Measurements from ENCODE around the gene CFAP61. TPM values are rescaled to one million over a fixed set of nuclear protein-coding genes. Genes with fewer than 3 reads are reported as not detected.

The CFAP61 gene
- total and polyA plus RNA-seq, 9 of the 15 experiments (the other 6 are each of a cell fraction or from before 2014, with no cell fraction given) = 0.11 TPM; not detected in 8

GRCh38 chr20:20331817-20332216, 279.5 kb downstream of the CFAP61 start:
- no peak overlapping the region for H3K4me3 ChIP-seq
- H3K4me1 ChIP-seq (replicated peaks in 1 of 2; ENCODE audit: control insufficient read depth in 2 of 2, insufficient read depth in 2 of 2, low read length in 2 of 2) = no peaks in the 10 kb centered on the region
- no TSS peak for BruUV-seq (replicated peaks)
- DNase-seq (ENCODE audit: extremely low read depth in 1 of 4, low spot score in 3 of 4) = no peak
- ChIA-PET CTCF (ENCODE audit: low intra/inter-chr PET ratio) (no interaction called here), POLR2A (interaction anchor here (0.6 kb wide), 1 partner anchor 9 kb away, joined by 3 read pairs; no protein-coding TSS in a partner anchor)
- H3K9ac ChIP-seq (ENCODE audit: insufficient read depth in 1 of 2, low read depth in 2 of 2, low read length in 2 of 2) = no peak overlapping the region
- intact Hi-C loops (cut with micrococcal nuclease) = no loop called here
- no peak overlapping the region for H2AFZ ChIP-seq (ENCODE audit: low read depth, low read length)
- no peak for ATAC-seq
- WGBS (ENCODE audit: insufficient coverage, low coverage, missing lambda C conversion rate) = 0% methylated on average over 1 of the region's 2 CpGs
- H3K36me3 ChIP-seq (ENCODE audit: control insufficient read depth, insufficient read depth, low read length) = no peaks in the 10 kb centered on the region
- no peaks in the 10 kb centered on the region for H4K20me1 ChIP-seq (replicated peaks; ENCODE audit: control insufficient read depth, insufficient read depth, low read length)
- in situ Hi-C loops (cut with MboI) = no loop called here
- no peak overlapping the region for H3K27ac ChIP-seq (ENCODE audit: extremely low read depth, low read depth, low read length)
- no peaks in the 10 kb centered on the region for H3K9me1 ChIP-seq (ENCODE audit: control insufficient read depth, insufficient read depth, low read length)
- H3K9me3 ChIP-seq (replicated peaks; ENCODE audit: control insufficient read depth, insufficient read depth, low read depth, low read length) = no peaks in the 10 kb centered on the region
- H3K27me3 ChIP-seq (ENCODE audit: control insufficient read depth in 2 of 2, insufficient read depth in 2 of 2, low read length in 2 of 2) = peaks cover 0 to 7% of the 10 kb centered on the region in 2 experiments; a peak in 1 of 5 replicates
- no peaks in the 10 kb centered on the region for H3K79me2 ChIP-seq (ENCODE audit: control insufficient read depth, insufficient read depth, low read length)
- no peak for FAIRE-seq
- no peak overlapping the region for H3K4me2 ChIP-seq (ENCODE audit: insufficient read depth, low read length)
- TF ChIP-seq STAT5B (CRISPR knock-in tag; IDR thresholded peaks at IDR 0.05) (no peak), SRSF9 (IDR thresholded peaks at IDR 0.05; ENCODE audit: borderline replicate concordance, low read depth, low read length) (no peak), NFATC3 (IDR thresholded peaks at IDR 0.05) (no peak), ZNF644 (tag; IDR thresholded peaks at IDR 0.05; ENCODE audit: low read depth) (no peak), RBM17 (IDR thresholded peaks at IDR 0.05; ENCODE audit: borderline replicate concordance, low read depth, low read length) (no peak)
- TF ChIP-seq, protein P1, sequence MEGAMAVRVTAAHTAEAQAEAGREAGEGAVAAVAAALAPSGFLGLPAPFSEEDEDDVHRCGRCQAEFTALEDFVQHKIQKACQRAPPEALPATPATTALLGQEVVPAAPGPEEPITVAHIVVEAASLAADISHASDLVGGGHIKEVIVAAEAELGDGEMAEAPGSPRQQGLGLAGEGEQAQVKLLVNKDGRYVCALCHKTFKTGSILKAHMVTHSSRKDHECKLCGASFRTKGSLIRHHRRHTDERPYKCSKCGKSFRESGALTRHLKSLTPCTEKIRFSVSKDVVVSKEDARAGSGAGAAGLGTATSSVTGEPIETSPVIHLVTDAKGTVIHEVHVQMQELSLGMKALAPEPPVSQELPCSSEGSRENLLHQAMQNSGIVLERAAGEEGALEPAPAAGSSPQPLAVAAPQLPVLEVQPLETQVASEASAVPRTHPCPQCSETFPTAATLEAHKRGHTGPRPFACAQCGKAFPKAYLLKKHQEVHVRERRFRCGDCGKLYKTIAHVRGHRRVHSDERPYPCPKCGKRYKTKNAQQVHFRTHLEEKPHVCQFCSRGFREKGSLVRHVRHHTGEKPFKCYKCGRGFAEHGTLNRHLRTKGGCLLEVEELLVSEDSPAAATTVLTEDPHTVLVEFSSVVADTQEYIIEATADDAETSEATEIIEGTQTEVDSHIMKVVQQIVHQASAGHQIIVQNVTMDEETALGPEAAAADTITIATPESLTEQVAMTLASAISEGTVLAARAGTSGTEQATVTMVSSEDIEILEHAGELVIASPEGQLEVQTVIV (CRISPR knock-in tag; IDR thresholded peaks at IDR 0.05; ENCODE audit: borderline replicate concordance) = no peak
- TF ChIP-seq, protein P2, sequence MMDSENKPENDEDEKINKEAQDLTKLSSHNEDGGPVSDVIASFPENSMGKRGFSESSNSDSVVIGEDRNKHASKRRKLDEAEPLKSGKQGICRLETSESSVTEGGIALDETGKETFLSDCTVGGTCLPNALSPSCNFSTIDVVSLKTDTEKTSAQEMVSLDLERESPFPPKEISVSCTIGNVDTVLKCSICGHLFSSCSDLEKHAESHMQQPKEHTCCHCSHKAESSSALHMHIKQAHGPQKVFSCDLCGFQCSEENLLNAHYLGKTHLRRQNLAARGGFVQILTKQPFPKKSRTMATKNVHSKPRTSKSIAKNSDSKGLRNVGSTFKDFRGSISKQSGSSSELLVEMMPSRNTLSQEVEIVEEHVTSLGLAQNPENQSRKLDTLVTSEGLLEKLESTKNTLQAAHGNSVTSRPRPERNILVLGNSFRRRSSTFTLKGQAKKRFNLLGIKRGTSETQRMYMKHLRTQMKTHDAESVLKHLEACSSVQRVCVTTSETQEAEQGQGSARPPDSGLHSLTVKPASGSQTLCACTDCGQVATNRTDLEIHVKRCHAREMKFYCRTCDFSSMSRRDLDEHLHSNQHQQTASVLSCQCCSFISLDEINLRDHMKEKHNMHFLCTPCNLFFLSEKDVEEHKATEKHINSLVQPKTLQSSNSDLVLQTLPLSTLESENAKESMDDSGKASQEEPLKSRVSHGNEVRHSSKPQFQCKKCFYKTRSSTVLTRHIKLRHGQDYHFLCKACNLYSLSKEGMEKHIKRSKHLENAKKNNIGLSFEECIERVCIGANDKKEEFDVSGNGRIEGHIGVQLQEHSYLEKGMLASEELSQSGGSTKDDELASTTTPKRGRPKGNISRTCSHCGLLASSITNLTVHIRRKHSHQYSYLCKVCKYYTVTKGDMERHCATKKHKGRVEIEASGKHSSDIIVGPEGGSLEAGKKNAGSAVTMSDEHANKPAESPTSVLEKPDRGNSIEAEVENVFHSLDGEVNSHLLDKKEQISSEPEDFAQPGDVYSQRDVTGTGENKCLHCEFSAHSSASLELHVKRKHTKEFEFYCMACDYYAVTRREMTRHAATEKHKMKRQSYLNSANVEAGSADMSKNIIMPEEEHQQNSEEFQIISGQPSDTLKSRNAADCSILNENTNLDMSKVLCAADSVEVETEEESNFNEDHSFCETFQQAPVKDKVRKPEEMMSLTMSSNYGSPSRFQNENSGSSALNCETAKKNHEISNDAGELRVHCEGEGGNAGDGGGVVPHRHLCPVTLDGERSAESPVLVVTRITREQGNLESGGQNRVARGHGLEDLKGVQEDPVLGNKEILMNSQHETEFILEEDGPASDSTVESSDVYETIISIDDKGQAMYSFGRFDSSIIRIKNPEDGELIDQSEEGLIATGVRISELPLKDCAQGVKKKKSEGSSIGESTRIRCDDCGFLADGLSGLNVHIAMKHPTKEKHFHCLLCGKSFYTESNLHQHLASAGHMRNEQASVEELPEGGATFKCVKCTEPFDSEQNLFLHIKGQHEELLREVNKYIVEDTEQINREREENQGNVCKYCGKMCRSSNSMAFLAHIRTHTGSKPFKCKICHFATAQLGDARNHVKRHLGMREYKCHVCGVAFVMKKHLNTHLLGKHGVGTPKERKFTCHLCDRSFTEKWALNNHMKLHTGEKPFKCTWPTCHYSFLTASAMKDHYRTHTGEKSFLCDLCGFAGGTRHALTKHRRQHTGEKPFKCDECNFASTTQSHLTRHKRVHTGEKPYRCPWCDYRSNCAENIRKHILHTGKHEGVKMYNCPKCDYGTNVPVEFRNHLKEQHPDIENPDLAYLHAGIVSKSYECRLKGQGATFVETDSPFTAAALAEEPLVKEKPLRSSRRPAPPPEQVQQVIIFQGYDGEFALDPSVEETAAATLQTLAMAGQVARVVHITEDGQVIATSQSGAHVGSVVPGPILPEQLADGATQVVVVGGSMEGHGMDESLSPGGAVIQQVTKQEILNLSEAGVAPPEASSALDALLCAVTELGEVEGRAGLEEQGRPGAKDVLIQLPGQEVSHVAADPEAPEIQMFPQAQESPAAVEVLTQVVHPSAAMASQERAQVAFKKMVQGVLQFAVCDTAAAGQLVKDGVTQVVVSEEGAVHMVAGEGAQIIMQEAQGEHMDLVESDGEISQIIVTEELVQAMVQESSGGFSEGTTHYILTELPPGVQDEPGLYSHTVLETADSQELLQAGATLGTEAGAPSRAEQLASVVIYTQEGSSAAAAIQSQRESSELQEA (IDR thresholded peaks at IDR 0.05; ENCODE audit: low read depth) = no peak
